Erythroblast (primary cell): ENCODE results near the gene LONRF2.

Experiments
- GATA1 ChIP-seq: IDR thresholded peaks from 2 replicates; pipeline ENCODE4 v1.6.1; 2011; ENCODE audit warnings: low read depth, mild to moderate bottlenecking, control low read depth, low read length, moderate library complexity
- POLR2A ChIP-seq: IDR thresholded peaks from 2 replicates; pipeline ENCODE4 v1.6.1; 2011; ENCODE audit warnings: mild to moderate bottlenecking, low read length

DNA sequence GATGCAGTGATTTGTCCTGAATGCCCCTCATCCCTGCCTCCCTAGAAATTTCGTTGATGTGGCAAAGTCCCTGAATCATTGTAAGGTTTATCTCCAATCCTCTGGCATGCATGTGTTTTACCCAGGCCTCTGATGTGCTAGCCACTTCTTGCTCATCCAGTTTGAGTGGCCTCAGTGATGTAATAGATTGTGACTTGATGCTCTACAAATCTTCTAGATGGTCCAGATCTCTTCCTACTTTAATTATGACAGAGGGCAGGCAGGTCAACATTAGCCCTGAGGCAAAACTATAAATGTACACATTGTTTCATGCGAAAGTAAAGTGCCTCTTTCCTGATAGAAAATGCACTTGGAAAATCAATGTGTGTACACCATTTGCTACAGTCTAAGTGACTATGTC, 54.5 kb downstream of the LONRF2 start:
- TF ChIP-seq POLR2A (no peak), GATA1 (no peak)
